SK-N-SH (cell line): ENCODE data around the gene HSPA14. TPM values are rescaled to one million over a fixed set of nuclear protein-coding genes. Genes with fewer than 3 reads are reported as not detected.

Source experiments
- CTCF ChIA-PET: fragments of 300-600, 350-600 bp; formaldehyde crosslinking; extraction: SDS; loops from one replicate; lab custom pipeline; 2021; lab: Yijun Ruan, JAX
- POLR2A ChIA-PET: fragments of 350-600 bp; sonication (Branson Sonifier 250); formaldehyde crosslinking; extraction: SDS; loops from one replicate; lab custom pipeline; 2020; ENCODE audit warnings: antibody characterized with exemption, inconsistent platforms; lab: Yijun Ruan, JAX
- DNase-seq: peaks from one replicate; pipeline ENCODE4 v3.0.0; 2012
- H2AFZ ChIP-seq: fragments of 200-600 bp; sonication (generic); 2 replicates; pipeline ENCODE4 v1.8.1; 2016; ENCODE audit warnings: antibody characterized with exemption, mild to moderate bottlenecking, low read depth
- H3F3A ChIP-seq: fragments of 200-600 bp; sonication (generic); replicated peaks from 2 replicates; pipeline ENCODE3; 2016; ENCODE audit warnings: antibody characterized with exemption, mild to moderate bottlenecking; ENCODE audit not compliant: insufficient read depth
- H3K27ac ChIP-seq, 2 experiments: fragments of 200-500 bp in 1 of 2; fragments of 200-600 bp in 1 of 2; sonication (Bioruptor generic) in 1 of 2; sonication (generic), shearing (Covaris generic) in 1 of 2; 2 replicates each; pipeline versions ENCODE4 v1.5.1 to v1.6.1; 2014 to 2016; ENCODE audit warnings: low read depth in 2 of 2, inconsistent platforms in 1 of 2, low read length in 1 of 2, mild to moderate bottlenecking in 1 of 2, mixed read lengths in 1 of 2
- H3K27me3 ChIP-seq: fragments of 200-600 bp; sonication (generic), shearing (Covaris generic); 2 replicates; pipeline ENCODE4 v1.6.1; 2016; ENCODE audit warnings: mixed run types; ENCODE audit not compliant: insufficient read depth
- H3K36me3 ChIP-seq, 2 experiments: fragments of 200-500 bp in 1 of 2; fragments of 200-600 bp in 1 of 2; sonication (Bioruptor generic) in 1 of 2; sonication (generic) in 1 of 2; replicated peaks in 1 of 2; 2 replicates each; pipeline versions ENCODE3 to v1.5.1; 2014 to 2016; ENCODE audit warnings: low read length in 1 of 2, mild to moderate bottlenecking in 1 of 2; ENCODE audit not compliant: insufficient read depth in 2 of 2, control insufficient read depth in 1 of 2
- H3K4me1 ChIP-seq, 2 experiments: fragments of 200-500 bp in 1 of 2; fragments of 200-600 bp in 1 of 2; sonication (Bioruptor generic) in 1 of 2; sonication (generic), shearing (Covaris generic) in 1 of 2; 2 replicates each; pipeline versions ENCODE4 v1.5.1 to v1.6.1; 2014 to 2016; ENCODE audit warnings: low read depth in 1 of 2, low read length in 1 of 2, mixed run types in 1 of 2; ENCODE audit not compliant: insufficient read depth in 2 of 2, control insufficient read depth in 1 of 2
- H3K4me2 ChIP-seq: fragments of 200-600 bp; sonication (generic), shearing (Covaris generic); 2 replicates; pipeline ENCODE4 v1.6.1; 2017; ENCODE audit warnings: mixed run types
- H3K4me3 ChIP-seq, 2 experiments: fragments of 200-500 bp in 1 of 2; fragments of 200-600 bp in 1 of 2; sonication (Bioruptor generic) in 1 of 2; sonication (generic), shearing (Covaris generic) in 1 of 2; 2 replicates each; pipeline versions ENCODE4 v1.5.1 to v1.8.1; 2014 to 2016; ENCODE audit warnings: low read depth in 2 of 2, inconsistent platforms in 1 of 2, low read length in 1 of 2, mild to moderate bottlenecking in 1 of 2, mixed read lengths in 1 of 2, moderate library complexity in 1 of 2
- H3K79me2 ChIP-seq: fragments of 200-600 bp; sonication (generic); 2 replicates; pipeline ENCODE4 v1.8.1; 2017; ENCODE audit warnings: mild to moderate bottlenecking; ENCODE audit not compliant: insufficient read depth
- H3K9ac ChIP-seq: fragments of 200-600 bp; sonication (generic); 2 replicates; pipeline ENCODE4 v1.6.1; 2017; ENCODE audit warnings: mixed run types
- H3K9me2 ChIP-seq: fragments of 200-600 bp; sonication (generic); 2 replicates; pipeline ENCODE4 v1.6.1; 2017; ENCODE audit warnings: mixed run types
- H3K9me3 ChIP-seq: fragments of 200-600 bp; sonication (generic); 2 replicates; pipeline ENCODE4 v1.6.1; 2017; ENCODE audit warnings: mixed run types, mild to moderate bottlenecking, moderate library complexity
- H4K20me1 ChIP-seq: fragments of 200-600 bp; sonication (generic); 2 replicates; pipeline ENCODE4 v1.6.1; 2017; ENCODE audit warnings: mild to moderate bottlenecking, mixed run types; ENCODE audit not compliant: insufficient read depth
- CHD2 ChIP-seq: fragments of 150-350 bp; IDR thresholded peaks from 2 replicates; pipeline ENCODE4 v1.6.1; 2018; ENCODE audit warnings: low read length; ENCODE audit not compliant: partially characterized antibody
- EP300 ChIP-seq, 2 experiments: IDR thresholded peaks; 2 replicates each; pipeline versions ENCODE4 v1.4.0 to v1.6.1; 2012; ENCODE audit warnings: borderline replicate concordance in 1 of 2, low read depth in 1 of 2, low read length in 1 of 2
- EZH2phosphoT487 ChIP-seq: fragments of 200-600 bp; sonication (generic); IDR thresholded peaks from 2 replicates; pipeline ENCODE4 v1.6.1; 2017; ENCODE audit warnings: low read depth, mixed run types, mild to moderate bottlenecking, antibody characterized with exemption, moderate library complexity, borderline replicate concordance
- FOSL2 ChIP-seq: IDR thresholded peaks from 2 replicates; pipeline ENCODE4 v1.4.0; 2012; ENCODE audit warnings: low read depth, mild to moderate bottlenecking, moderate library complexity, borderline replicate concordance
- GABPA ChIP-seq: IDR thresholded peaks from 2 replicates; pipeline ENCODE4 v1.4.0; 2012; ENCODE audit warnings: low read depth, mild to moderate bottlenecking
- GATA2 ChIP-seq: sonication (generic); formaldehyde crosslinking; IDR thresholded peaks from 2 replicates; pipeline ENCODE4 v1.5.0; 2020; ENCODE audit warnings: mild to moderate bottlenecking, missing genetic modification reagents
- MEF2A ChIP-seq: IDR thresholded peaks from 2 replicates; pipeline ENCODE4 v1.4.0; 2012; ENCODE audit warnings: low read depth, borderline replicate concordance
- MXI1 ChIP-seq: IDR thresholded peaks from 2 replicates; pipeline ENCODE4 v1.6.1; 2012; ENCODE audit warnings: mild to moderate bottlenecking, low read depth, low read length, improper control_type of control experiment
- NFIC ChIP-seq: IDR thresholded peaks from 2 replicates; pipeline ENCODE4 v1.4.0; 2012; ENCODE audit warnings: borderline replicate concordance
- NRF1 ChIP-seq: IDR thresholded peaks from 2 replicates; pipeline ENCODE4 v1.6.1; 2012; ENCODE audit warnings: low read depth, mild to moderate bottlenecking, low read length
- POLR2AphosphoS5 ChIP-seq: IDR thresholded peaks from 2 replicates; pipeline ENCODE4 v1.6.1; 2012; ENCODE audit warnings: low read depth, low read length
- RAD21 ChIP-seq: IDR thresholded peaks from 2 replicates; pipeline ENCODE4 v1.6.1; 2012; ENCODE audit warnings: mild to moderate bottlenecking, low read length
- RFX5 ChIP-seq: IDR thresholded peaks from 2 replicates; pipeline ENCODE4 v1.6.1; 2012; ENCODE audit warnings: mild to moderate bottlenecking, improper control_type of control experiment, low read length
- RXRA ChIP-seq: IDR thresholded peaks from 2 replicates; pipeline ENCODE4 v1.4.0; 2012; ENCODE audit warnings: low read depth, mild to moderate bottlenecking, borderline replicate concordance
- SIN3A ChIP-seq: IDR thresholded peaks from 2 replicates; pipeline ENCODE4 v1.6.1; 2012; ENCODE audit warnings: low read depth, mild to moderate bottlenecking, low read length, moderate library complexity, borderline replicate concordance
- SMC3 ChIP-seq: IDR thresholded peaks from 2 replicates; pipeline ENCODE4 v1.6.1; 2012; ENCODE audit warnings: low read depth, low read length, improper control_type of control experiment
- YY1 ChIP-seq: IDR thresholded peaks from 2 replicates; pipeline ENCODE4 v1.4.0; 2012; ENCODE audit warnings: low read depth, mild to moderate bottlenecking
- WGBS: methylation state at CpG from one replicate; pipeline ENCODE4 v1.1.6; 2017; ENCODE audit warnings: low lambda C conversion rate; 5-methylcytosine and 5-hydroxymethylcytosine counted together
- polyA plus RNA-seq, 3 experiments: library from polyadenylated mRNA; depleted of rRNA; stranded (reverse); fragments of >200 nt; gene quantifications; 2 replicates each; pipeline ENCODE4 v1.2.3, GENCODE V29; 2012
- TF ChIP-seq, protein P1 (sequence below): fragments of 150-350 bp; IDR thresholded peaks from 2 replicates; pipeline ENCODE4 v1.6.1; 2017; ENCODE audit warnings: antibody characterized with exemption, low read length, low read depth, borderline replicate concordance
- TF ChIP-seq, protein P2 (sequence below): fragments of 200-600 bp; sonication (generic); IDR thresholded peaks from 2 replicates; pipeline ENCODE4 v1.6.1; 2017; ENCODE audit warnings: antibody characterized with exemption, mild to moderate bottlenecking, moderate library complexity
- TF ChIP-seq, protein P3 (sequence below): IDR thresholded peaks from 2 replicates; pipeline ENCODE4 v1.6.1; 2012; ENCODE audit warnings: mild to moderate bottlenecking, low read depth, low read length, moderate library complexity
- TF ChIP-seq, protein P4 (sequence below): IDR thresholded peaks from 2 replicates; pipeline ENCODE4; 2012
- TF ChIP-seq, protein P5 (sequence below): IDR thresholded peaks from 2 replicates; pipeline ENCODE4 v1.4.0; 2012; ENCODE audit warnings: low read depth

The HSPA14 gene
- polyA plus RNA-seq, 1 of the 3 experiments (the other 2 are of a cell fraction) = 8.8 TPM

DNA sequence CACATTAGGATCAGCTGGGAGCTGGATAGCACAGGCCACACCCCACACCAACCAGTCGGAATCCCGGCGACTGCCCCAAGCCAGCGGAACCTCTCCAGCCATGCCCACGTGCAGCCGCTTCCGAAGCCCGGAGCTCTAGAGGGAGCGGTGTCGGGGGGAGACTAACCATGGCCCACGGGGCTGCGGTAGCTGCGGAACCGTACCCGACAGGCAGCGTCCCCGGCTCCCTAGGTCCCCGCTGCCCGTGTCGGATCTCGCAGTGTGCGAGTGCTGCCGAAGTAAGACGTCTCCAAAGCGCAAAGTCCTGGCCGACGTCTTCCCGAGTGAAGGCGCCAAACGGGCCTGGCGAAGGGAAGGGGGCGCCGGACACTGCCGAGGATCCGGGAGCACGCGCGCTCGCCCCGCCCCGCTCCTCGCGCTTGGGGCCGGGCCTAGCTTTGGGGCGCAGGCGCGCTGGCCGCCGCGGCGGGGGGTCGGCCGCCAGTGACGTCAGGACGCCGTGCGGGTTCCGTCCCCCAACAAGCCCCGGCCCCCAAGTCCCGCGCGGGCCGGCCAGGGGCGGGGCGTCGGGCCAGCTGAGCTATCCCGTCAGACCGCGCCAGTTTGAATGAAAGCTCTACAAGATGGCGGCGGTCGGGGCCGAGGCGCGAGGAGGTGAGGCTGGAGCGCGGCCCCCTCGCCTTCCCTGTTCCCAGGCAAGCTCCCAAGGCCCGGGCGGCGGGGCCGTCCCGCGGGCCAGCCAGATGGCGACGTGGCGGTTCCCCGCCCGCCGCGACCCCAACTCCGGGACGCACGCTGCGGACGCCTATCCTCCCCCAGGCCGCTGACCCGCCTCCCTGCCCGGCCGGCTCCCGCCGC is 40.4 kb downstream of the HSPA14 start, which contains the start of gene SUV39H2:
Gene SUV39H2, plus strand, starts transcription at position 601 of the 858 bp plus-strand sequence. Its CDS starts 23 bp downstream, at position 624.
- peaks cover 11 to 16% of the 10 kb centered on the region in 2 experiments for H3K36me3 ChIP-seq
- peak; percentile 92 for TF ChIP-seq YY1
- TF ChIP-seq FOSL2 = no peak
- no peak for TF ChIP-seq RAD21
- TF ChIP-seq SIN3A = peak; percentile 23; the same call in 1 of the 2 replicates
- TF ChIP-seq EZH2phosphoT487 = no peak
- 0 out of 2 replicates have a peak, but pooled peaks have one; percentile 22 for TF ChIP-seq RFX5
- TF ChIP-seq POLR2AphosphoS5 = peak; percentile 88
- TF ChIP-seq, protein P1, sequence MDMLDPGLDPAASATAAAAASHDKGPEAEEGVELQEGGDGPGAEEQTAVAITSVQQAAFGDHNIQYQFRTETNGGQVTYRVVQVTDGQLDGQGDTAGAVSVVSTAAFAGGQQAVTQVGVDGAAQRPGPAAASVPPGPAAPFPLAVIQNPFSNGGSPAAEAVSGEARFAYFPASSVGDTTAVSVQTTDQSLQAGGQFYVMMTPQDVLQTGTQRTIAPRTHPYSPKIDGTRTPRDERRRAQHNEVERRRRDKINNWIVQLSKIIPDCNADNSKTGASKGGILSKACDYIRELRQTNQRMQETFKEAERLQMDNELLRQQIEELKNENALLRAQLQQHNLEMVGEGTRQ = 0 out of 2 replicates have a peak, but pooled peaks have one; percentile 18
- TF ChIP-seq, protein P2, sequence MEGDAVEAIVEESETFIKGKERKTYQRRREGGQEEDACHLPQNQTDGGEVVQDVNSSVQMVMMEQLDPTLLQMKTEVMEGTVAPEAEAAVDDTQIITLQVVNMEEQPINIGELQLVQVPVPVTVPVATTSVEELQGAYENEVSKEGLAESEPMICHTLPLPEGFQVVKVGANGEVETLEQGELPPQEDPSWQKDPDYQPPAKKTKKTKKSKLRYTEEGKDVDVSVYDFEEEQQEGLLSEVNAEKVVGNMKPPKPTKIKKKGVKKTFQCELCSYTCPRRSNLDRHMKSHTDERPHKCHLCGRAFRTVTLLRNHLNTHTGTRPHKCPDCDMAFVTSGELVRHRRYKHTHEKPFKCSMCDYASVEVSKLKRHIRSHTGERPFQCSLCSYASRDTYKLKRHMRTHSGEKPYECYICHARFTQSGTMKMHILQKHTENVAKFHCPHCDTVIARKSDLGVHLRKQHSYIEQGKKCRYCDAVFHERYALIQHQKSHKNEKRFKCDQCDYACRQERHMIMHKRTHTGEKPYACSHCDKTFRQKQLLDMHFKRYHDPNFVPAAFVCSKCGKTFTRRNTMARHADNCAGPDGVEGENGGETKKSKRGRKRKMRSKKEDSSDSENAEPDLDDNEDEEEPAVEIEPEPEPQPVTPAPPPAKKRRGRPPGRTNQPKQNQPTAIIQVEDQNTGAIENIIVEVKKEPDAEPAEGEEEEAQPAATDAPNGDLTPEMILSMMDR = 0 out of 2 replicates have a peak, but pooled peaks have one; percentile 18
- TF ChIP-seq NFIC = no peak
- no peak for TF ChIP-seq RXRA
- TF ChIP-seq MXI1 = peak; percentile 94
- TF ChIP-seq NRF1 = peak; percentile 80
- TF ChIP-seq, protein P3, sequence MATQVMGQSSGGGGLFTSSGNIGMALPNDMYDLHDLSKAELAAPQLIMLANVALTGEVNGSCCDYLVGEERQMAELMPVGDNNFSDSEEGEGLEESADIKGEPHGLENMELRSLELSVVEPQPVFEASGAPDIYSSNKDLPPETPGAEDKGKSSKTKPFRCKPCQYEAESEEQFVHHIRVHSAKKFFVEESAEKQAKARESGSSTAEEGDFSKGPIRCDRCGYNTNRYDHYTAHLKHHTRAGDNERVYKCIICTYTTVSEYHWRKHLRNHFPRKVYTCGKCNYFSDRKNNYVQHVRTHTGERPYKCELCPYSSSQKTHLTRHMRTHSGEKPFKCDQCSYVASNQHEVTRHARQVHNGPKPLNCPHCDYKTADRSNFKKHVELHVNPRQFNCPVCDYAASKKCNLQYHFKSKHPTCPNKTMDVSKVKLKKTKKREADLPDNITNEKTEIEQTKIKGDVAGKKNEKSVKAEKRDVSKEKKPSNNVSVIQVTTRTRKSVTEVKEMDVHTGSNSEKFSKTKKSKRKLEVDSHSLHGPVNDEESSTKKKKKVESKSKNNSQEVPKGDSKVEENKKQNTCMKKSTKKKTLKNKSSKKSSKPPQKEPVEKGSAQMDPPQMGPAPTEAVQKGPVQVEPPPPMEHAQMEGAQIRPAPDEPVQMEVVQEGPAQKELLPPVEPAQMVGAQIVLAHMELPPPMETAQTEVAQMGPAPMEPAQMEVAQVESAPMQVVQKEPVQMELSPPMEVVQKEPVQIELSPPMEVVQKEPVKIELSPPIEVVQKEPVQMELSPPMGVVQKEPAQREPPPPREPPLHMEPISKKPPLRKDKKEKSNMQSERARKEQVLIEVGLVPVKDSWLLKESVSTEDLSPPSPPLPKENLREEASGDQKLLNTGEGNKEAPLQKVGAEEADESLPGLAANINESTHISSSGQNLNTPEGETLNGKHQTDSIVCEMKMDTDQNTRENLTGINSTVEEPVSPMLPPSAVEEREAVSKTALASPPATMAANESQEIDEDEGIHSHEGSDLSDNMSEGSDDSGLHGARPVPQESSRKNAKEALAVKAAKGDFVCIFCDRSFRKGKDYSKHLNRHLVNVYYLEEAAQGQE = no peak; the same call in 1 of the 2 replicates
- TF ChIP-seq, protein P4, sequence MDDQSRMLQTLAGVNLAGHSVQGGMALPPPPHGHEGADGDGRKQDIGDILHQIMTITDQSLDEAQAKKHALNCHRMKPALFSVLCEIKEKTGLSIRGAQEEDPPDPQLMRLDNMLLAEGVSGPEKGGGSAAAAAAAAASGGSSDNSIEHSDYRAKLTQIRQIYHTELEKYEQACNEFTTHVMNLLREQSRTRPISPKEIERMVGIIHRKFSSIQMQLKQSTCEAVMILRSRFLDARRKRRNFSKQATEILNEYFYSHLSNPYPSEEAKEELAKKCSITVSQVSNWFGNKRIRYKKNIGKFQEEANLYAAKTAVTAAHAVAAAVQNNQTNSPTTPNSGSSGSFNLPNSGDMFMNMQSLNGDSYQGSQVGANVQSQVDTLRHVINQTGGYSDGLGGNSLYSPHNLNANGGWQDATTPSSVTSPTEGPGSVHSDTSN = peak; percentile 68
- TF ChIP-seq GABPA = no peak
- no peak for TF ChIP-seq GATA2 (CRISPR knock-in tag)
- no peak for TF ChIP-seq MEF2A
- TF ChIP-seq CHD2 = peak; percentile 97
- TF ChIP-seq SMC3 = no peak
- TF ChIP-seq, protein P5, sequence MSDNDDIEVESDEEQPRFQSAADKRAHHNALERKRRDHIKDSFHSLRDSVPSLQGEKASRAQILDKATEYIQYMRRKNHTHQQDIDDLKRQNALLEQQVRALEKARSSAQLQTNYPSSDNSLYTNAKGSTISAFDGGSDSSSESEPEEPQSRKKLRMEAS = peak; percentile 93
- TF ChIP-seq EP300 (IDR thresholded peaks at IDR 0.05; ENCODE audit: borderline replicate concordance in 1 of 2, low read depth in 1 of 2, low read length in 1 of 2) = no peak

More for the DNA sequence above, 40.4 kb downstream of the HSPA14 start, which contains the start of gene SUV39H2:
- Histone ChIP-seq H3K4me2 (peak within 1 kb of the TSS; percentile 91), H2AFZ (peak within 1 kb of the TSS; percentile 82), H3K9ac (peak within 1 kb of the TSS; percentile 90), H3K9me3 (no peaks in the 10 kb centered on the region), H4K20me1 (no peaks in the 10 kb centered on the region), H3K4me1 (peaks cover 18 to 19% of the 10 kb centered on the region in 2 experiments; a peak in 3 of 4 replicates), H3K27ac (peak within 1 kb of the TSS; percentile 94 to 96), H3F3A (peaks cover 8% of the 10 kb centered on the region), H3K79me2 (peaks cover 79% of the 10 kb centered on the region), H3K4me3 (peak within 1 kb of the TSS; percentile 88 to 97), H3K9me2 (no peaks in the 10 kb centered on the region), H3K27me3 (no peaks in the 10 kb centered on the region)
- ChIA-PET POLR2A (interaction anchor here (0.8 to 2.8 kb wide), 5 partner anchors 9 to 81 kb away, joined by 3 to 36 read pairs (median 12); partner anchors contain the start of genes CDNF, DCLRE1C, HSPA14 and MEIG1), CTCF (interaction anchor here (0.8 to 1.7 kb wide), 6 partner anchors 9 to 381 kb away, joined by 3 to 8 read pairs (median 4); partner anchors contain the start of genes CDNF, HSPA14 and MSANTD7)
- WGBS = 0% methylated on average over 8 of the region's 102 CpGs
- peak; percentile 100 for DNase-seq
